ENCODE results near the gene LCLAT1.

The LCLAT1 gene

GRCh38 chr2:30454571-30454970, 7.5 kb downstream of the LCLAT1 start:
- no peak overlapping the region for H3K27ac ChIP-seq (ENCODE audit: low read length)
- no peak overlapping the region for H3K4me3 ChIP-seq (ENCODE audit: low read depth in 1 of 2, low read length in 2 of 2)
- no peaks in the 10 kb centered on the region for H3K27me3 ChIP-seq (ENCODE audit: insufficient read depth, low read length, poor library complexity)
- H3K9me3 ChIP-seq (ENCODE audit: insufficient read depth, low read length, severe bottlenecking): no peaks in the 10 kb centered on the region
- H3K4me2 ChIP-seq (ENCODE audit: insufficient read depth, low read length): no peak overlapping the region
- ATAC-seq (ENCODE audit: insufficient read depth, low read depth) (no peak), DNase-seq (no peak)
- 0 out of 2 replicates have a peak, but pooled peaks cover 4% of the 10 kb centered on the region for H3K36me3 ChIP-seq (ENCODE audit: insufficient read depth, low read length)
- peaks cover 85% of the 10 kb centered on the region for H3K79me2 ChIP-seq (ENCODE audit: insufficient read depth, low read length)
- no peak overlapping the region for H3K9ac ChIP-seq (ENCODE audit: low read depth, low read length)
- H2AFZ ChIP-seq (ENCODE audit: low read depth, low read length): no peak overlapping the region
- TF ChIP-seq, protein P1, sequence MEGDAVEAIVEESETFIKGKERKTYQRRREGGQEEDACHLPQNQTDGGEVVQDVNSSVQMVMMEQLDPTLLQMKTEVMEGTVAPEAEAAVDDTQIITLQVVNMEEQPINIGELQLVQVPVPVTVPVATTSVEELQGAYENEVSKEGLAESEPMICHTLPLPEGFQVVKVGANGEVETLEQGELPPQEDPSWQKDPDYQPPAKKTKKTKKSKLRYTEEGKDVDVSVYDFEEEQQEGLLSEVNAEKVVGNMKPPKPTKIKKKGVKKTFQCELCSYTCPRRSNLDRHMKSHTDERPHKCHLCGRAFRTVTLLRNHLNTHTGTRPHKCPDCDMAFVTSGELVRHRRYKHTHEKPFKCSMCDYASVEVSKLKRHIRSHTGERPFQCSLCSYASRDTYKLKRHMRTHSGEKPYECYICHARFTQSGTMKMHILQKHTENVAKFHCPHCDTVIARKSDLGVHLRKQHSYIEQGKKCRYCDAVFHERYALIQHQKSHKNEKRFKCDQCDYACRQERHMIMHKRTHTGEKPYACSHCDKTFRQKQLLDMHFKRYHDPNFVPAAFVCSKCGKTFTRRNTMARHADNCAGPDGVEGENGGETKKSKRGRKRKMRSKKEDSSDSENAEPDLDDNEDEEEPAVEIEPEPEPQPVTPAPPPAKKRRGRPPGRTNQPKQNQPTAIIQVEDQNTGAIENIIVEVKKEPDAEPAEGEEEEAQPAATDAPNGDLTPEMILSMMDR (IDR thresholded peaks at IDR 0.05; ENCODE audit: borderline replicate concordance, extremely low read depth, low read length, poor library complexity, severe bottlenecking): no peak
- no peak for TF ChIP-seq EZH2 (IDR thresholded peaks at IDR 0.05; ENCODE audit: borderline replicate concordance, low read depth, low read length, severe bottlenecking)
- no peaks in the 10 kb centered on the region for H3K4me1 ChIP-seq (ENCODE audit: insufficient read depth, low read length)
- peaks cover 25% of the 10 kb centered on the region for H4K20me1 ChIP-seq (ENCODE audit: insufficient read depth, low read length)

DNA sequence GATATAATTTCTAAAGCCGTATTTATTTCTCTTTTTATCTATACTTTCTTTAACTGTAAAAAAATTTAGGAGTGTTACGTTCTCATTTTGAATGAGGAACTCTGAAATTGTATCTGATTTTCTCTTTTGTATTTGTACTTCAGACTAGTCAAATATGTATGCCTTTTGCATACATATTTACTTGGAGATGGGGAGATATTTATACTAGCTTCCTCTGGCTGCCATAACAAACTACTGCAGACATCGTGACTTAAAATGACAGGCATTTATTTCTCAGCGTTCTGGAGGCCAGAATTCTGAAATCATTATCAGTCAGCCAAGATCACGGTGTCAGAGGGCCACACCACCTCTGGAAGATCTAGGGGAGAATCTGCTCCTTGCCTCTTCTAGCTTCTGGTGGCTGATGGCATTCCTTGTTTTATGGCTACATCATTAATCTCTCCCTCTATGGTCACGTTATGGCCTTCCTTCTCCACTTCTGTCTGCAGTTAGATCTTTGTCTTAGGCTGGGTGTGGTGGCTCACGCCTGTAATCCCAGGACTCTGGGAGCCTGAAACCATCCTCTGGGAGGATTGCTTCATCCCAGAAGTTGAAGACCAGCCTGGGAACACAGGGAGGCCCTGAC, 8.2 kb downstream of the LCLAT1 start:
- no peak overlapping the region for H3K4me3 ChIP-seq (ENCODE audit: low read depth in 1 of 2, low read length in 2 of 2)
- no peaks in the 10 kb centered on the region for H3K9me3 ChIP-seq (ENCODE audit: insufficient read depth, low read length, severe bottlenecking)
- no peaks in the 10 kb centered on the region for H3K27me3 ChIP-seq (ENCODE audit: insufficient read depth, low read length, poor library complexity)
- no peak overlapping the region for H3K9ac ChIP-seq (ENCODE audit: low read depth, low read length)
- H3K36me3 ChIP-seq (ENCODE audit: insufficient read depth, low read length): 0 out of 2 replicates have a peak, but pooled peaks cover 4% of the 10 kb centered on the region
- no peak overlapping the region for H2AFZ ChIP-seq (ENCODE audit: low read depth, low read length)
- no peak for TF ChIP-seq EZH2 (IDR thresholded peaks at IDR 0.05; ENCODE audit: borderline replicate concordance, low read depth, low read length, severe bottlenecking)
- TF ChIP-seq, protein P1 (IDR thresholded peaks at IDR 0.05; ENCODE audit: borderline replicate concordance, extremely low read depth, low read length, poor library complexity, severe bottlenecking): no peak
- DNase-seq: no peak
- no peak for ATAC-seq (ENCODE audit: insufficient read depth, low read depth)
- H3K79me2 ChIP-seq (ENCODE audit: insufficient read depth, low read length): peaks cover 85% of the 10 kb centered on the region
- no peak overlapping the region for H3K27ac ChIP-seq (ENCODE audit: low read length)
- peaks cover 25% of the 10 kb centered on the region for H4K20me1 ChIP-seq (ENCODE audit: insufficient read depth, low read length)
- no peaks in the 10 kb centered on the region for H3K4me1 ChIP-seq (ENCODE audit: insufficient read depth, low read length)
- H3K4me2 ChIP-seq (ENCODE audit: insufficient read depth, low read length): no peak overlapping the region

DNA sequence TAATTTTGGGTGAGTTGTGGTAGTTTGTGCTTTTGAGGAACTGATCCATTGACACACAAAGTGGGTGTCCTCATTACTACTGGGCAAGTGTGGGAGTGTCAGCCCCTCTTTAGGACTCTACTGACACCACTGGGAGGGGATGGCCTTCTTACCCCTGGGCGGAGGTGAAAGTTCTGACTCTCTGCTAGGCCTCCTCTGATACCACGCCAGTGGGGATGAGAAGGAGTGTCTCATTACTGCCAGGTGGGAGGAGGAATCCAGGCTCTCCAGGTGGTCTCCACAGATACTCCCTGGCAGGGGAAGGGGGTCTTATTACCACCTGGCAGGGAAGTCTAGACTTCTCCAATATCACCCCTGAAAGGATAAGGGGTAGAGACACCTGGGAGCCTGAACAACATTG, 9.1 kb downstream of the LCLAT1 start:
- H3K4me3 ChIP-seq (ENCODE audit: low read depth in 1 of 2, low read length in 2 of 2): no peak overlapping the region
- H3K27me3 ChIP-seq (ENCODE audit: insufficient read depth, low read length, poor library complexity): no peaks in the 10 kb centered on the region
- TF ChIP-seq EZH2 (IDR thresholded peaks at IDR 0.05; ENCODE audit: borderline replicate concordance, low read depth, low read length, severe bottlenecking): no peak
- TF ChIP-seq, protein P1 (IDR thresholded peaks at IDR 0.05; ENCODE audit: borderline replicate concordance, extremely low read depth, low read length, poor library complexity, severe bottlenecking): no peak
- H3K27ac ChIP-seq (ENCODE audit: low read length): no peak overlapping the region
- no peaks in the 10 kb centered on the region for H3K9me3 ChIP-seq (ENCODE audit: insufficient read depth, low read length, severe bottlenecking)
- H3K36me3 ChIP-seq (ENCODE audit: insufficient read depth, low read length): 0 out of 2 replicates have a peak, but pooled peaks cover 5% of the 10 kb centered on the region
- H3K79me2 ChIP-seq (ENCODE audit: insufficient read depth, low read length): peaks cover 83% of the 10 kb centered on the region
- ATAC-seq (ENCODE audit: insufficient read depth, low read depth) (no peak), DNase-seq (no peak)
- no peak overlapping the region for H3K9ac ChIP-seq (ENCODE audit: low read depth, low read length)
- H3K4me2 ChIP-seq (ENCODE audit: insufficient read depth, low read length): no peak overlapping the region
- H2AFZ ChIP-seq (ENCODE audit: low read depth, low read length): no peak overlapping the region
- H3K4me1 ChIP-seq (ENCODE audit: insufficient read depth, low read length): no peaks in the 10 kb centered on the region
- H4K20me1 ChIP-seq (ENCODE audit: insufficient read depth, low read length): peaks cover 31% of the 10 kb centered on the region

Measured in DND-41 (cell line).